SK-N-MC (cell line): ENCODE results near the gene PLEKHM3.
A peak's percentile ranks its signal among the peaks of the same experiment; 100 is the strongest.

Experiments
- DNase-seq: peaks from one replicate; pipeline ENCODE4 v3.0.0-alpha.2; 2011; ENCODE audit warnings: low read depth, low spot score
- H3K27ac ChIP-seq: fragments of 200-600 bp; sonication (generic); 2 replicates; pipeline ENCODE4 v1.5.1; 2016; ENCODE audit warnings: mixed run types
- H3K36me3 ChIP-seq: fragments of 200-600 bp; sonication (generic); 2 replicates; pipeline ENCODE4 v1.6.1; 2017; ENCODE audit warnings: antibody characterized with exemption, low read length, mixed read lengths; ENCODE audit not compliant: insufficient read depth
- H3K4me3 ChIP-seq: fragments of 200-600 bp; sonication (generic); 2 replicates; pipeline ENCODE4 v1.5.1; 2016
- H3K9ac ChIP-seq: fragments of 200-600 bp; sonication (generic); 2 replicates; pipeline ENCODE4 v1.8.0; 2017; ENCODE audit warnings: mixed run types, mixed read lengths; ENCODE audit not compliant: insufficient read length
- H3K9me3 ChIP-seq: fragments of 200-600 bp; sonication (generic); 2 replicates; pipeline ENCODE4 v1.6.1; 2017; ENCODE audit warnings: low read depth, mild to moderate bottlenecking, antibody characterized with exemption, low read length, moderate library complexity, mixed read lengths
- EZH2 ChIP-seq: fragments of 200-600 bp; sonication (generic); IDR thresholded peaks from one replicate; pipeline ENCODE4 v1.6.1; 2017; ENCODE audit warnings: antibody characterized with exemption
- FOXP2 ChIP-seq: optimal IDR thresholded peaks from 2 replicates; pipeline ENCODE3; 2011; ENCODE audit warnings: mild to moderate bottlenecking, moderate library complexity; ENCODE audit not compliant: insufficient read depth; ENCODE audit errors: extremely low read length, control extremely low read depth
- POLR2AphosphoS5 ChIP-seq: IDR thresholded peaks from 2 replicates; pipeline ENCODE4 v1.6.1; 2012; ENCODE audit warnings: mild to moderate bottlenecking, low read depth, low read length, borderline replicate concordance

Gene PLEKHM3

GRCh38 chr2:208025037-208025813 is at the start of gene PLEKHM3:
TSS of gene PLEKHM3 (minus strand) at chr2:208025527. CDS start at chr2:208001639, 23,888 bp downstream.
- TF ChIP-seq POLR2AphosphoS5 (peak; percentile 78), FOXP2 (peak; percentile 80), EZH2 (no peak)
- Histone ChIP-seq H3K9ac (peak within 1 kb of the TSS; percentile 90), H3K9me3 (no peaks in the 10 kb centered on the region), H3K4me3 (peak within 1 kb of the TSS; percentile 91), H3K27ac (peak within 1 kb of the TSS; percentile 76), H3K36me3 (no peaks in the 10 kb centered on the region)
- no peak for DNase-seq

- no peak overlapping the region for H3K9ac ChIP-seq
- no peak for DNase-seq
These were observed 49.5 kb upstream of the PLEKHM3 start for GRCh38 chr2:208074610-208075356.

GRCh38 chr2:208072250-208072892 is 47.0 kb upstream of the PLEKHM3 start:
- TF ChIP-seq FOXP2 (no peak), POLR2AphosphoS5 (no peak), EZH2 (no peak)
- Histone ChIP-seq H3K9ac (no peak overlapping the region), H3K27ac (no peak overlapping the region), H3K4me3 (no peak overlapping the region), H3K9me3 (no peaks in the 10 kb centered on the region), H3K36me3 (no peaks in the 10 kb centered on the region)
- DNase-seq: peak; percentile 48

More at GRCh38 chr2:208074610-208075356, 49.5 kb upstream of the PLEKHM3 start:
- Histone ChIP-seq H3K4me3 (no peak overlapping the region), H3K9me3 (no peaks in the 10 kb centered on the region), H3K36me3 (no peaks in the 10 kb centered on the region), H3K27ac (no peak overlapping the region)
- TF ChIP-seq EZH2: no peak
- no peak for TF ChIP-seq FOXP2
- no peak for TF ChIP-seq POLR2AphosphoS5

GRCh38 chr2:208069186-208069585 is 43.9 kb upstream of the PLEKHM3 start:
- Histone ChIP-seq H3K4me3 (no peak overlapping the region), H3K9me3 (no peaks in the 10 kb centered on the region), H3K36me3 (no peaks in the 10 kb centered on the region), H3K27ac (no peak overlapping the region), H3K9ac (no peak overlapping the region)
- TF ChIP-seq POLR2AphosphoS5: no peak
- TF ChIP-seq EZH2: no peak
- no peak for DNase-seq

- no peak overlapping the region for H3K27ac ChIP-seq
- H3K9me3 ChIP-seq: no peaks in the 10 kb centered on the region
- no peaks in the 10 kb centered on the region for H3K36me3 ChIP-seq
- H3K9ac ChIP-seq: no peak overlapping the region
- no peak overlapping the region for H3K4me3 ChIP-seq
- TF ChIP-seq POLR2AphosphoS5: no peak
- TF ChIP-seq FOXP2: no peak
- no peak for TF ChIP-seq EZH2
- no peak for DNase-seq
These were observed 40.7 kb upstream of the PLEKHM3 start for GRCh38 chr2:208066016-208066415.

- DNase-seq: no peak
- no peak overlapping the region for H3K27ac ChIP-seq
- H3K36me3 ChIP-seq: no peaks in the 10 kb centered on the region
- H3K4me3 ChIP-seq: no peak overlapping the region
- TF ChIP-seq EZH2: no peak
- no peak for TF ChIP-seq POLR2AphosphoS5
- no peak for TF ChIP-seq FOXP2
- no peaks in the 10 kb centered on the region for H3K9me3 ChIP-seq
- H3K9ac ChIP-seq: no peak overlapping the region
These were observed 40.1 kb upstream of the PLEKHM3 start for GRCh38 chr2:208065476-208065875.

- DNase-seq: no peak
- no peak overlapping the region for H3K9ac ChIP-seq
- H3K4me3 ChIP-seq: no peak overlapping the region
- no peaks in the 10 kb centered on the region for H3K9me3 ChIP-seq
- no peak overlapping the region for H3K27ac ChIP-seq
- H3K36me3 ChIP-seq: no peaks in the 10 kb centered on the region
- TF ChIP-seq FOXP2 (no peak), EZH2 (no peak), POLR2AphosphoS5 (no peak)
These were observed 39.1 kb upstream of the PLEKHM3 start for GRCh38 chr2:208064220-208064961.
